Measurements from ENCODE around the gene NLRP6.
"Not testable (repeated sequence)": the region's sequence is repeated elsewhere in the genome, so short reads cannot be mapped to it uniquely, and the experiment has no call there.

DNA sequence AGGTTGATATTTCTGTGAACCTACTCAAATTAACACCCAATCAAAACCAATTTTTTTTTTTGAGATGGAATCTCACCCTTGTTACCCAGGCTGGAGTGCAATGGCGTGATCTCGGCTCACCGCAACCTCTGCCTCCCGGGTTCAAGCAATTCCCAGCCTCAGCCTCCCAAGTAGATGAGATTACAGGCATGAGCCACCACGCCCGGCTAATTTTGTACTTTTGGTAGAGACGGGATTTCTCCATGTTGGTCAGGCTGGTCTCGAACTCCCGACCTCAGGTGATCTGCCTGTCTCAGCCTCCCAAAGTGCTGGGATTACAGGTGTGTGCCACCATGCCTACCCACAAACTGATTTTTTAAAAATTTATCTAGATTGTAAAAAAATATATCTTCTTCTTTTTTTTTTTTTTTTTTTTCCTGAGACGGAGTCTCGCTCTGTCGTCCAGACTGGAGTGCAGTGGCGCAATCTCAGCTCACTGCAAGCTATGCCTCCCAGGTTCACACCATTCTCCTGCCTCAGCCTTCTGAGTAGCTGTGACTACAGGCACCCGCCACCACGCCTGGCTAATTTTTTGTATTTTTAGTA lies 50.4 kb downstream of the NLRP6 start:
- TF ChIP-seq, protein P1, sequence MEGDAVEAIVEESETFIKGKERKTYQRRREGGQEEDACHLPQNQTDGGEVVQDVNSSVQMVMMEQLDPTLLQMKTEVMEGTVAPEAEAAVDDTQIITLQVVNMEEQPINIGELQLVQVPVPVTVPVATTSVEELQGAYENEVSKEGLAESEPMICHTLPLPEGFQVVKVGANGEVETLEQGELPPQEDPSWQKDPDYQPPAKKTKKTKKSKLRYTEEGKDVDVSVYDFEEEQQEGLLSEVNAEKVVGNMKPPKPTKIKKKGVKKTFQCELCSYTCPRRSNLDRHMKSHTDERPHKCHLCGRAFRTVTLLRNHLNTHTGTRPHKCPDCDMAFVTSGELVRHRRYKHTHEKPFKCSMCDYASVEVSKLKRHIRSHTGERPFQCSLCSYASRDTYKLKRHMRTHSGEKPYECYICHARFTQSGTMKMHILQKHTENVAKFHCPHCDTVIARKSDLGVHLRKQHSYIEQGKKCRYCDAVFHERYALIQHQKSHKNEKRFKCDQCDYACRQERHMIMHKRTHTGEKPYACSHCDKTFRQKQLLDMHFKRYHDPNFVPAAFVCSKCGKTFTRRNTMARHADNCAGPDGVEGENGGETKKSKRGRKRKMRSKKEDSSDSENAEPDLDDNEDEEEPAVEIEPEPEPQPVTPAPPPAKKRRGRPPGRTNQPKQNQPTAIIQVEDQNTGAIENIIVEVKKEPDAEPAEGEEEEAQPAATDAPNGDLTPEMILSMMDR (IDR thresholded peaks at IDR 0.05) = not testable (repeated sequence)
- TF ChIP-seq POLR2AphosphoS5, POLR2A, EP300 (IDR thresholded peaks at IDR 0.05): not testable (repeated sequence)

Measured in gastroesophageal sphincter (tissue), 3 donors.